Muscle of arm (tissue), 12 donors: ENCODE data around the gene POLD3. TPM values are rescaled to one million over a fixed set of nuclear protein-coding genes. Genes with fewer than 3 reads are reported as not detected.

Experiments used
- DNase-seq: peaks from one replicate; pipeline ENCODE4 v3.0.0-alpha.2; 2013
- polyA plus RNA-seq, 12 donors: library from polyadenylated mRNA; unstranded; fragments of 120-200 nt; gene quantifications; one replicate each; pipeline ENCODE4 v1.2.1, GENCODE V29; 2013; ENCODE audit not compliant: insufficient read length in 12 of 12

Gene POLD3
- polyA plus RNA-seq, 12 donors, result 11.5 to 28.9 (median 16.7) TPM; not detected in 1

- no peak for DNase-seq
Observed at GRCh38 chr11:74685905-74686304, 93.5 kb downstream of the POLD3 start.

GRCh38 chr11:74686792-74687191 lies 94.4 kb downstream of the POLD3 start:
- no peak for DNase-seq

- no peak for DNase-seq
Observed at GRCh38 chr11:74687237-74688023, 95.0 kb downstream of the POLD3 start.

GRCh38 chr11:74689666-74690065 lies 97.3 kb downstream of the POLD3 start:
- DNase-seq, result no peak

DNA sequence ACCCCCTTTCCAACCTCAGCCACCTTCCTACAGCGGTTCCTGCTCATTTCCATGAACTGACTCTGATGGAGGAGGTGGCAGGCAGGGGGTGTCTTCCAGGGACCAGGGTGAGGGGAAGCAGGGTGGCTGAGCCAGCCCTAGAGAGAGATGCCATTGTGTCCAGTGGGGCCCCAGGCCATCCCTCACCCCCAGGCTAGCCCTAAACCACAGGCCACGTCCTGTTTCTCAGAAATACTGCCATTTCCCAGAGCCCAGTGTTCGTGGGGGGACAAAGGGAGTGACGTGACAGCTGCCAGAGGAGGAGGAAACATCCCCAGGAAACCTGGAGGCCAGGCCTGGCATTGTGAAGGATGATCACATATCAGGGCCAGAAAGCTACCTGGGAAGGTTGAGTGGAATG lies 99.4 kb downstream of the POLD3 start:
- DNase-seq, result no peak

Other genes starting within 250 kb of the POLD3 start
- 1 to 10 TPM in 11 of 12 donors, not detected in 1; 4.3 to 7.5 (median 6.0) TPM for gene PGM2L1, start 194.1 kb upstream of the POLD3 start, polyA plus RNA-seq
- gene KCNE3, start 125.0 kb upstream of the POLD3 start, polyA plus RNA-seq, result 1 to 10 TPM in 11 of 12 donors, not detected in 1; 1.9 to 8.9 (median 2.5) TPM
- 10 to 100 TPM in 1 of 12 donors, 1 to 10 TPM in 10, not detected in 1; 2.0 to 14.8 (median 2.7) TPM for gene LIPT2, start 98.9 kb upstream of the POLD3 start, polyA plus RNA-seq
- gene CHRDL2, start 138.8 kb downstream of the POLD3 start, polyA plus RNA-seq, result 1 to 10 TPM in 10 of 12 donors, not detected in 2; 1.1 to 5.7 (median 3.1) TPM
- 10 to 100 TPM in 10 of 12 donors, 1 to 10 TPM in 1, not detected in 1; 8.2 to 15.2 (median 13.0) TPM for gene RNF169, start 156.3 kb downstream of the POLD3 start, polyA plus RNA-seq